ENCODE results near the gene FMNL2.

GRCh38 chr2:152544638-152545037, 209.7 kb downstream of the FMNL2 start:
- TF ChIP-seq, protein P1, sequence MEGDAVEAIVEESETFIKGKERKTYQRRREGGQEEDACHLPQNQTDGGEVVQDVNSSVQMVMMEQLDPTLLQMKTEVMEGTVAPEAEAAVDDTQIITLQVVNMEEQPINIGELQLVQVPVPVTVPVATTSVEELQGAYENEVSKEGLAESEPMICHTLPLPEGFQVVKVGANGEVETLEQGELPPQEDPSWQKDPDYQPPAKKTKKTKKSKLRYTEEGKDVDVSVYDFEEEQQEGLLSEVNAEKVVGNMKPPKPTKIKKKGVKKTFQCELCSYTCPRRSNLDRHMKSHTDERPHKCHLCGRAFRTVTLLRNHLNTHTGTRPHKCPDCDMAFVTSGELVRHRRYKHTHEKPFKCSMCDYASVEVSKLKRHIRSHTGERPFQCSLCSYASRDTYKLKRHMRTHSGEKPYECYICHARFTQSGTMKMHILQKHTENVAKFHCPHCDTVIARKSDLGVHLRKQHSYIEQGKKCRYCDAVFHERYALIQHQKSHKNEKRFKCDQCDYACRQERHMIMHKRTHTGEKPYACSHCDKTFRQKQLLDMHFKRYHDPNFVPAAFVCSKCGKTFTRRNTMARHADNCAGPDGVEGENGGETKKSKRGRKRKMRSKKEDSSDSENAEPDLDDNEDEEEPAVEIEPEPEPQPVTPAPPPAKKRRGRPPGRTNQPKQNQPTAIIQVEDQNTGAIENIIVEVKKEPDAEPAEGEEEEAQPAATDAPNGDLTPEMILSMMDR (IDR thresholded peaks at IDR 0.05; ENCODE audit: low read length), result no peak
- no peak for TF ChIP-seq EZH2 (IDR thresholded peaks at IDR 0.05; ENCODE audit: borderline replicate concordance, low read length)
